ENCODE measurements around the gene OR4F15.

DNA sequence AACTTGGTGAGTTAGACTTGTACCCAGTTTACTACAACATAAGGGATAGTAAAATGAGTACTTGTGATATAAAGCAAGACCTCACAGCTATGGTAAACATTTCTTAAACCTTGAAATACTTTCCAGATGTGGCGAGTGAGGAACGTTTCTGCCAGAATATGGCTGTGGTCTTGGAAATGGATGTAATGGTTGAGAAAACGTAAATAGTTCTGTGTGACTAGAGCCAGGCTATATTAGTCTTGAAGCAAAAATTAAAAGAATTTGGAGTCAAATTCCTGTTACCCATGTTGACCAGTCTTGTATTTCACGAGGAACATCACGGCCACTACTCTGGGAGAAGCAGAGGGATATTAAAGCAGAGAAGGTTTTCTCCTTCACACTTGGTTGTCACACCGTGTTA lies 15.3 kb downstream of the OR4F15 start:
- TF ChIP-seq BRCA1 (IDR thresholded peaks at IDR 0.05; ENCODE audit: low read depth, low read length) (no peak), EP300 (IDR thresholded peaks at IDR 0.05; ENCODE audit: borderline replicate concordance in 1 of 2, low read depth in 2 of 2, low read length in 2 of 2) (no peak)
